Hippocampal formation (tissue), 2 donors: ENCODE measurements around the gene PSMB3.
"Not testable (repeated sequence)": the region's sequence is repeated elsewhere in the genome, so short reads cannot be mapped to it uniquely, and the experiment has no call there.

Experiments
- DNase-seq, 2 donors: peaks; one replicate each; lab custom pipeline; 2025; lab: John Stamatoyannopoulos, UW

PSMB3 gene

GRCh38 chr17:38716368-38717005, 36.1 kb upstream of the PSMB3 start:
- DNase-seq, result no peak

DNA sequence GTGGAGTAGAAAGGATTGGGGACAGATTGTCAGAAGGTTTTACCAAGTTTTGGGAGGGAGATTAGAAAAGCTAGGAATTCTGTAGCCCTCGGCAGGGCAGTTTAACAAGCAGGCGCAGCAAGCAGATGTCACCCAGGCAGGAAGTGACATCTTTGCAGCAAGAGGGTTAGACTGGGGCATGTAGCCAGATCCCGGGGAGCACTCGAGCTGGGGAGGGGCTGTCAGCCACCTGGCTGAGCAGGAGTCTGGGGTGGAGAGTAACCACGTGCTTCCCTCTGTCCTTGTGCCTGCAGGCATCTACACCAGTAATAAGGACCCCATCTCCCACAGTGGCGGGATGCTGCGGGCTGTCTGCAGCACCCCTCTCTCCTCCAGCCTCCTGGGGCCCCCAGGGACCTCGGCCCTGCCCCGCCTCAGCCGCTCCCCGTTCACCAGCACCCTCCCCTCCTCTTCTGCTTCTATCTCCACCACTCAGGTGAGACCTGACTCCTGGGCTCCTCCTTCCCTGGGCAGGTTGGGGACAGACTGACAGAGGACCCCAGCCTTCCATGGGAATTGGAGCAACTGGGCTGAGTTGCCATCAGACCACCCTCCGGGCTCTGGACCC, 35.3 kb upstream of the PSMB3 start:
- DNase-seq, result no peak

DNA sequence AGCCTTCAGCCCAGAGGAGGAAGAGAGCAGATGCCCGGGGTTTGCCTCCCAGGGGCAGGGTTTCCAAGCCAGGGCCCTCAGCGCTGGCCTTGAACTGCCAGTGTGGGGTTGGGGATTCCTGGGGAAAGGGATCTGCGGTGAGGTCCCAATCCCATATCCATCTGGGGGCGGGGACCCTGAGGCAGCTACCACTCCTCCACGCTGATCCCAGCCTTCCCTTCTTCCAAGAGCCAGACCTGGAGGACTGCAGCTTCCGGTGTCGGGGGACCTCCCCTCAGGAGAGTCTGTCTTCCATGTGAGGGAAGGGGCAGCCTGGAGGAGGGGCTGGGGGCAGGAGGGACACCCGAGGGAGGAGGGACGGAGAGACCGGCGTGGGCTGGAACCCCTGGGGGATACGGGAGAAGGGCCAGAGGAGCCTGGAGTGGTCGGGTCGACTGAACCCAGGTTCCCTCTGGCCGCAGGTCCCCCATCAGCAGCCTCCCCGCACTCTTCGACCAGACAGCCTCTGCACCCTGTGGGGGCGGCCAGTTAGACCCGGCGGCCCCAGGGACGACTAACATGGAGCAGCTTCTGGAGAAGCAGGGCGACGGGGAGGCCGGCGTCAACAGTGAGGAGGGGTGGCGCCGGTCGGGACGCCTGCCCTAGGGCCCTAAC, 33.1 kb upstream of the PSMB3 start:
- DNase-seq, result no peak

DNA sequence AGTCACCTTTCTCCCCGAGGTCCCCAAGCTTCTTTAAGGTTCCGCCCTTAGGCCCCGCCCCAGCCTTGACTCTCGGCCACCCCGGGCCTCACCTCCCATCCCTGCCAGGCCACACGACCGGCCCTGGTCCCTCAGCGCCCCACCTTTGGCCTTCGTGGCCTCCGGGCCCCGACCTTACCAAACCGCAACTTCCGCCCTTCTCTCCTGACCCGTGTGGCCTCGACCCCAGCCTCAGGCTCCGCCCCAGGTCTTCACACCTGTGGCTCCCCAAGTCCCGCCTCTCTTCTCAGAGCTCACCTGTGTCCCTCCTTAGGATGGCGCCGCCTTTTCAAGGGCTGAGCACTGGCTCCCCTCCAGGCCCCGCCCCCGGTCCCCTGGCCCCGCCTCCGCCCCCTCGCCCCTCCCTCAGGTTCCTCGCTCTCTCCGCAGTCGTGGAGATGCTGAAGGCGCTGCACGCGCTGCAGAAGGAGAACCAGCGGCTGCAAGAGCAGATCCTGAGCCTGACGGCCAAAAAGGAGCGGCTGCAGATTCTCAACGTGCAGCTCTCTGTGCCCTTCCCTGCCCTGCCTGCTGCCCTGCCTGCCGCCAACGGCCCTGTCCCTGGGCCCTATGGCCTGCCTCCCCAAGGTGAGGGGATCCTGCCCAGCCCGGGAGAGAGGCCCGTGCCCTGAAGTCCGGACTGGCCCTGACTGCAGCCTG, 32.4 kb upstream of the PSMB3 start:
- no peak for DNase-seq

DNA sequence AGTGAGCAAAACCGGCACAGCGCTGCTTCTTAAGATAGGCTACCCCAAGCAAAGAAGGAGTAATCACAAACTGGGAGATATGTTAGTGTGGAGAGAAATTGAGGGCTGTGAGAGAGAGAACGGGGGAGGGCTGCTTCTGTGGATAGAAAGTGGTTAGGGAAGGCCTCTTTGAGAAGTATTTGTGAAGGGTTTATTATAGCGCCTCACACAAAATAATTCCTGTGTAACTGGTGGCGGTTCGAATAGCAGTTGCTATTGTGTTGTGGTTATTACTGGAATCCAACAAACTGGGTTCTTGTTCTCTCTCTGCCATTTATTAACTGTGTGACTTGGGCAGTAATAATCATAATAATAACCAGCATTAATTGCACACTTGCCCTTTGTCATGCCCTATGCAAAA, 31.6 kb upstream of the PSMB3 start:
- DNase-seq, result no peak

DNA sequence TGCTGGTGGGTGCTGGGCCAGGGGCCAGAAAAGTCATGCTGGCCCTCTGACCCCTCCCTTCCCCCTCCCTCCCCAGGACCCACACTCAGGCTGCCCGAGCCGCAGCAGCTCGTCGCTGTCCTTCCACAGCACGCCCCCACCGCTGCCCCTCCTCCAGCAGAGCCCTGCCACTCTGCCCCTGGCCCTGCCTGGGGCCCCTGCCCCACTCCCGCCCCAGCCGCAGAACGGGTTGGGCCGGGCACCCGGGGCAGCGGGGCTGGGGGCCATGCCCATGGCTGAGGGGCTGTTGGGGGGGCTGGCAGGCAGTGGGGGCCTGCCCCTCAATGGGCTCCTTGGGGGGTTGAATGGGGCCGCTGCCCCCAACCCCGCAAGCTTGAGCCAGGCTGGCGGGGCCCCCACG, 30.7 kb upstream of the PSMB3 start:
- DNase-seq, result no peak

DNA sequence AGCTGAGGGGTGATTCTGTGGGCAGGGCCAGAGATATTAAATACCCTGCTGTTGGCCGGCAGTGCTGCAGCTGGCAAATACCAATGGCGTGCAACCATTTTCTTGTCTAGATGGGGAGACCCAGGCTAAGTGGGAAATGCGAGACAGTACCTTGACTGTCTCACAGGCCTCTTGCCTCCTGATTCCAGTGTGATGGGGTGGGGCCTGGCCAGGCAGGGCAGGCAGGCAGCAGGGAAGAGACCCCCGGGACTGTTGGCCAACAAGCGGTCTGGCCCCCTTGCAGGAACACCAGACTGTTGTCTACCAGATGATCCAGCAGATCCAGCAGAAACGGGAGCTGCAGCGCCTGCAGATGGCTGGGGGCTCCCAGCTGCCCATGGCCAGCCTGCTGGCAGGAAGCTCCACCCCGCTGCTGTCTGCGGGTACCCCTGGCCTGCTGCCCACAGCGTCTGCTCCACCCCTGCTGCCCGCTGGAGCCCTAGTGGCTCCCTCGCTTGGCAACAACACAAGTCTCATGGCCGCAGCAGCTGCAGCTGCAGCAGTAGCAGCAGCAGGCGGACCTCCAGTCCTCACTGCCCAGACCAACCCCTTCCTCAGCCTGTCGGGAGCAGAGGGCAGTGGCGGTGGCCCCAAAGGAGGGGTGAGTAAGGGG, 28.1 kb upstream of the PSMB3 start:
- DNase-seq, result peak; percentile 85 to 88

GRCh38 chr17:38725066-38725465, 27.5 kb upstream of the PSMB3 start:
- DNase-seq, result no peak

GRCh38 chr17:38726145-38726544, 26.4 kb upstream of the PSMB3 start:
- DNase-seq, result not testable (repeated sequence)

DNA sequence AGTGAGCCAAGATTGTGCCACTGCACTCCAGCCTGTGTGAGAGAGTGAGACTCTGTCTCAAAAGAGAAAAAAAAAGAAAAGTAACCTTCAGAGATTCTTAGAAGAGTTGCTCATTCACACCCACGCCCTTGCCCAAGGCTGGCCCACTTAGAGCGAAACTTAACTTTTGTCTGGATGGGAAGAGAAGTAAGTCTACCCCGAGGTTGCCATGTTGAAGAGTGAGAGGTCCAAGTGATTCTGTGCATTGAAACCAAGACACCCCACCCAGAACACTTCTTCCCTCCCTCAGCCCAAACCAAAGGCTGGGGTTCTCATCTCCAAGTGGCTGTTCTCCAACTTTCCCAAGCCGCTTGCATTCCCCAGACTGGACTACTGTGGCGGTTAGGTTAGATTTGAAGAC, 24.8 kb upstream of the PSMB3 start:
- DNase-seq, result no peak

- DNase-seq, result no peak
These were observed 24.2 kb upstream of the PSMB3 start for GRCh38 chr17:38728290-38728831.

DNA sequence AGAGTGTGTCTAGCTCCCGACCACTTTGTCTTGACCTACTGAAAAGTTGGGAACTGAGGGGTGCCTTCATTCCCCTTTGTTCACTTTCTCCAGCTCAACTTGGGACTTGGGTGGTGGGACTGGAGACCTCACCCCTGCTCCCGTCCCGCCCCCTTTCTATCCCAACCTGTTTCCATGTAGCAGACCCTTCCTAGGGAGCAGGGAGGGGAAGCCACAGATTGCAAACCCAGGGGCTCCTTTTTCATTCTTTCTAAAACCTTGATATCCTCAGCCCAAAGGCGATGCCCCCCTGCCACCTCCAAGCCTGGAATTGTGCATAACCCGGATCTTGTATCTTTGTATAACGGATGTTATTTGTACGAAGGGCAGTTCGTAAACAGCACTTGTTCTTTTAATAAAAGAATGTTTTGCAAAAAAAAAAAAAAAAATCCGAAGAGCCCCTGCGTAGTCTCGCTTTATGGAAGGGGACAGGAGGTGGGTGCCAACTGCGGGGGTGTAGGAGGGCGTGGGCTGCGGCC, 23.1 kb upstream of the PSMB3 start:
- no peak for DNase-seq

GRCh38 chr17:38729886-38730525, 22.5 kb upstream of the PSMB3 start, which contains the start of gene CISD3:
Gene CISD3 (plus strand): TSS chr17:38730341. CDS start chr17:38730359, 18 bp downstream.
- DNase-seq, result peak; percentile 77 to 80

DNA sequence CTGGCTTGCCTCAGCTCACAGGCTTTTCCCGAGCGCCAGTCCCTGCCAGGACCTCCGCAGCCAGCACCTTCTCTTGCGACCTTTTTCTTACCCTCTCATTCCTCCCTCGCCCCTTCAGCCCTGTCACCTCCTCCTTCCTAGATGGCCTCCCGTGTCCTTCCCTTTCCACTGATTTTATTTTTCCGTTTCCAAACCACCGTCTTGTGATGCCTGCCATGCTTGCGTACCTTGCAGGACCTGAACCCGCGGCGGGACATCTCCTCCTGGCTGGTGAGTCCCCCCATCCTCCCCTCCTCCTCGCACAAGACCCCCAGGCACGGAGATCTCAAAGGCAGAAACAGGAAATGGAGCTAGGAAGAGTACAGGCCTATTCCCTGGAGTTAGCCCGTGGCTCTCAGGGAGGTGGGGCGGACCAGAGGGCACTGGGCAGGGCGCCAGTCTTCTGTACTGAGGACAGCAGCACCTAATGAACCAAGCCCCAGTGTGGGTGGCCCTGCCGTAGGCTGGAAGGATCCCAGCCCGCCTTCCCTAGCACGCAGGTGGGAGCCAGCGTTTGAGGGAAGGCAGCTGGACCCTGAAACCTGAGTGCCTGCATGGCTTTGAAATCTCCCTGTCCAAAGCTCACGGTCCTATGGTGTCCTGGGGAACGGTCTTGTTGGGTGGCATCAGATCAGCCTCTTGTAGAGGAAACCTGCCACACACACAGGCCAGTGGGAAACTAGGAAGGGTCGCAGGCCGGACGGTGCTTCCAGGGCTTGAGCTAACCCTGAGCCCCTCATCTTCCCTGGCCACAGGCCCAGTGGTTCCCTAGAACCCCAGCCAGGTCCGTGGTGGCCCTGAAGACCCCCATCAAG, 21.8 kb upstream of the PSMB3 start:
- DNase-seq, result no peak

DNA sequence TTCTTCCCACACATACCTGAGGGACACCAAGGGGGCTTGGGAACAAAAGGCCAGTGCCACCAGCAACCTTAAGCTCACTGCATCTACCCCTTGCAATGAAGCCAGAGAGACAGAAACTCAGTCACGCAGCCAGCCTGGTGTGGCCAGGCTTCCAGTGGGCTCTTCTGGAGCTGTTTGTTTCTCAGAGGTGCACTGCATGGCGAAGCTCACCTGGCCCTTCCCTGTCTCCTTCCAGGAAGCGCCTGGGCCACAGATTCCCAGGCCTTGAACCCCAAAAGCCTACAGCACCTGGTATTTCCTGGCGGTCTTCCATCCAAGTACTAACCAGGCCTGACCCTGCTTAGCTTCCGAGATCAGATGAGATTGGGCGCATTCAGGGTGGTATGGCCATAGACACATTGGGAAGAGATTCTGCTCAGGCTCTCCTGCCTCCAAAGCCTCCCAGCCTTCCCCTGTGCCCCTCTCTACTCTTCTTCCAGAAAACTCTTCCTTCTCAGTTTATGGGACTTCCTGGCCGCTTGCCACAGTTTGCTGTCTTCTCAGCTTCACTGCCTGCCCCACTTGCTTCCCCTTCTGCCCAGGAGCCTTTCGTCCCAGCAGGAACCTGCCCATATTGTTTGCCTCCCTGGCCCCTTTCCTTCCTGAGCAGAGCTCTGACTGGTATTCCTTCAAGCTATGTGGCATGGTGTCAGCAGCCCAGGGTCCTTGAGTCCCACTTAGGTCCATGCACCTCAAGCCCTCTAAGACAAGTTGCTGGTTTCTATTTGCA, 20.8 kb upstream of the PSMB3 start:
- DNase-seq, result no peak

GRCh38 chr17:38732376-38733281, 19.9 kb upstream of the PSMB3 start:
- DNase-seq, result no peak

- DNase-seq, result no peak
These were observed 19.1 kb upstream of the PSMB3 start for GRCh38 chr17:38733282-38733981.
